Posterior cingulate gyrus (tissue), 11 donors: ENCODE data around the gene CMYA5.

Source experiments
- DNase-seq, 10 donors: peaks; one replicate each; pipeline versions ENCODE4 v3.0.0 to v3.0.0-alpha.2; 2020 to 2021; ENCODE audit warnings: mixed read lengths in 3 of 10
- intact Hi-C: fragments of 100-400 bp; cut with DNase I; formaldehyde crosslinking; loops from one replicate; pipeline ENCODE4 v1.15.1; 2023

Gene CMYA5

DNA sequence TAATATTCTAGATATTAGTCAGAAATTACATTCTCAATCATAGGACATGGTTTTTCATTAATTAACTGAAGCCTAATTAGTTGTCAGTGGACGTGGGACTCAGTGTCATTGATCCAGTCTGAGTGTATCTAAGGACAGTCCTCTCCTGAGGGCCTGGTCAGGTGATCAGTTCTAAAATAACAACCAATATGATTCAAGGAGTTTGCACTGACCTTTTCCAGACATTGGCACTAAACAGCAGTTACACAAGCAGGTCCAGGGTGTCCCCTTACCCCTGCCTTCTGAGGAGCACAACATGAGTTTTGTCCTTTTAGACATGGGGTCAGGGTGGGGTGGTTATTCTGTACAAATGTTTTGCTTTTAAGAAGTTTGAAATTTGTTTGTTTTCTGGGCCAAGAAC lies 97.8 kb downstream of the CMYA5 start:
- intact Hi-C loops, result no loop called here
- DNase-seq, result no peak

DNA sequence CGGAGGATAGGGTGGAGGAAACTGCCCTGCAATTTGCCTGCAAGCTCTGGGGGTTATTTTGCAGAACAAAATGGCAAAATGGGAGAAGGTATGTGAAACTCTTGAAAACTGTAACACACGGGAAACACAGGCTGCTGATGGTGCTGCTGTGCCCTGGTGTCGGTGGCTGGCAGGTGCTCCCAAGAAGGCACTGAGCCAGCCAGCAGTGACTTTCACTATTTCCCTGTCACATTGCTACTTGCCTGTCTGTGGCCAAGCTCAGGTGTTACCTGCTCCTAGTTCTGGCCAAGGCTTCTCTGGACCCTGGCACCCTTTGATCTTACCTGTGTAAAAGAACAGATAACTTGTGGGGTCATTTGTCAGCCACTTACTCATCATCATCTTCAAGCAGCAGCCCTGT lies 102.2 kb downstream of the CMYA5 start:
- intact Hi-C loops, result no loop called here
- DNase-seq, result peak in 1 of 10 donors; percentile 18

DNA sequence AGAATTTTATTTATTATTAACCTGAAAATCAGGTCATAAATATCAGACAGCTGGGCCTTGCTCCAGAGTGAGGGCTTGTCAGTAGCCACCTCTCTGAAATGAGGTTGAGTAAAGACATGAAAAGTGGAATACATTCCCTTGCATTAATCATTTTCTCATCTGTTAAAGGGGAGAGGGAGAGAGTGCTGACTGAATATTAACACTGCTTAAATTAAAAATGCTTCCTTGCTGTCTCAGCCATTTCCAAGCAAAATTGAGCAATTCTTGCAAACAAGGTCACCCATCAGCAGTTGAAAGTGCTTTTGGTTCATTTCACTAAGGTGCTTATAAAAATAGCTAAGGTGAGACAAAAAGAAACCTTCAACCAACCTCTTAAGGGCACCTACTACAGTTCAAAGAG lies 102.8 kb downstream of the CMYA5 start:
- intact Hi-C loops, result no loop called here
- no peak for DNase-seq

DNA sequence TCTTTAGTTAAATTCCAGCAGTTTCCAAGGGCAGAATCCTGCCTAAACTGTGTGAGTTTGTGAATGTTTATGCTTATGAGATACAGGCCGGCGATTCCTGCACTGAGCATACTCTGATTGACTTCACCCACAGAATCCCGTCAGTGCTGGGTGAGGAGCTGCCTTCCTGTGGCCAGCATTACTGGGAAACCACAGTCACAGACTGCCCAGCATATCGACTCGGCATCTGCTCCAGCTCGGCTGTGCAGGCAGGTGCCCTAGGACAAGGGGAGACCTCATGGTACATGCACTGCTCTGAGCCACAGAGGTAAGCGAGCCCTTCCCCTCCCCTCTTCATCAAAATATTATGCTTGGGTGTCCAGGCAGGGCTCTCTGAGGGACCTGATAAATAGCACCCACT lies 103.7 kb downstream of the CMYA5 start:
- intact Hi-C loops, result no loop called here
- DNase-seq, result peak in 1 of 10 donors; percentile 69

DNA sequence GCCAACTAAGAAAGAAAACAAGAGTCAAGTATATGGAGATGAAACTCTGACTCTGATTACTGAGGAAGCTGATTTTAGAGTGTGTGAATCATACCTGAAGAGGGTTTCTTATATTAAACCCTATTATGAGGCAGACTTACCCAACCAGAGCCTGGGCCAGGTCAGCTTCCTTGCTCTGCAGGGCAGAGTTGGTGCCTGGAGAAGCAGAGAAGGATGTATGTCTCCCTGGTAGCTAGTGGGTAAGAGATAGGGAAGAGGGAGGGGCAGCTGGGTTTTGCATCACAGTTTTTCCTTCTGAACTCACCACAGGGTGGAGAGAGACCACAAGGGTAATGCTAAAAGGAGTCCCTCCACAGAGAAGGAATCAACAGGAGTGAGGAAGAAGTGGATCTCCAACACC lies 104.1 kb downstream of the CMYA5 start:
- no peak for DNase-seq
- intact Hi-C loops, result no loop called here

DNA sequence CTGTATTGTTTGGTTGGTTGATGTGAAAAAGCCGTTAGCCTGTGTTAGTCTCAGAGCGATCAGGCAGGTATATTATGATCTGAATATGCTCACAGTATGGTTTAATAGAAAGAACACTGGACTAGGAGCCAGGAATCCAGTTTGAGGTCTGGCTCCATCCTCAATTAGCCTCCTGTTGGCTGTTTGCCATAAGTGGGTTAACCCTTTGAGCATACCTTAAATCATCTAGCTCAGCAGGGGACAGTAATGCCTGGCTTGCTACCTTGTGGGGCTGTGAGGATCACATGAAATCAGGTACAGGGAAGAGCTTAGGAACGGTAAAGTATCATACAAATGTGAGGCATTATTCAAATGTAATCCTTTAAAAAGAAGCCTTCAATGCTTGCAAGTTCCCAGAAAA lies 104.7 kb downstream of the CMYA5 start:
- no peak for DNase-seq
- intact Hi-C loops, result no loop called here

DNA sequence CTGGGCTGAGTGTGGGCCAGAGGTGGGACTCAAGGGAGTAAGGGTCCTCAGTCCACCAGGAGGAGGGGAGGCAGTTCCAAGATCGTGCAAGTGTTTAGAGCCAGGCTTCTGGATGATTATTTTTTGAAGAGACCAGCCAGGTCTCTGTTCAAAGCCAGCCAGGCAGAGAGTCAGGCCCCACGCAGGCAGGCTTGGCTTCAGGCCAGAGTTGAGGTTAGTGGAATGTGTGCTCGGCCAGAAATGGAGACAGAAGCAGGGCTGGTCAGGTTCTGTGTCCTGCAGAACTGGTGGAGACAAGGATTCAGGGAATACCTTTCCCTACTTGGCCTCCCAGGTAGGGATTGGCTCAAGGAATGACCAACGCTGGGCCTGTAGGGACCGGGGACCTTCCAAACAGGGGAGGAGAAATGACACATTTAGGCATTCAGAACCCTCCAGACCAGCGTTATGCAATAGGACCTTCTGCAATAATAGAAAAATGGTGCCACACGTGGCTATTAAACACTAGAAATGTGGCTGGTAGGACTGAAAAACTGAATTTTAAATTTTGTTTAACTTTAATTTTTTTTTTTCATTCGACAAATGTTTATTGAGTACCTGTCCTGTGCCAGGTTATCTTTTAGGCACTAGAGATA lies 106.2 kb downstream of the CMYA5 start:
- intact Hi-C loops, result no loop called here
- DNase-seq, result peak in 1 of 10 donors; percentile 39

DNA sequence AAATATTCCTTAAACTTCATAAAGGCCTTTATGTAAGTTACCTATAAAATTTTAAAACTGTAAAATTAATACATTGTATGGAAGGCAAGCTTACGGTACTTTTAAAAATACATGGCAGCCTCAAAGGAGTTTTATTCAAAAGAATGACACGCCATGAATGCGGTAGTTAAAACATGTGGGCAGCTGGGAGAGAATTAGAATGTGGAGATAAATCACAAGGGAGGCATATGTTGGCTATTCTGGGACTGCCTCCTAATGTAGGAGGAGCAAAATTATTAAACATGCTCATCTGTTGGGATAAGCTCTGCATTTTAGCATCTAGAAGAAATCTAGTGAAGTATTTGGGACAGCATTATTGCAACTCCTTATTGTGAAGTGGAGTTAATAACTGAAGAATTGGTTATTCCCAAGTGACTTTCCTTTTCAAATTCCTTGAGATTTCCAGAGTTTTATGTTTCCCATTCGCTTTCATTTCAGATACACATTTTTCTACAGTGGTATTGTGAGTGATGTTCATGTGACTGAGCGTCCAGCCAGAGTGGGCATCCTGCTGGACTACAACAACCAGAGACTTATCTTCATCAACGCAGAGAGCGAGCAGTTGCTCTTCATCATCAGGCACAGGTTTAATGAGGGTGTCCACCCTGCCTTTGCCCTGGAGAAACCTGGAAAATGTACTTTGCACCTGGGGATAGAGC lies 109.4 kb downstream of the CMYA5 start:
- intact Hi-C loops, result no loop called here
- no peak for DNase-seq

DNA sequence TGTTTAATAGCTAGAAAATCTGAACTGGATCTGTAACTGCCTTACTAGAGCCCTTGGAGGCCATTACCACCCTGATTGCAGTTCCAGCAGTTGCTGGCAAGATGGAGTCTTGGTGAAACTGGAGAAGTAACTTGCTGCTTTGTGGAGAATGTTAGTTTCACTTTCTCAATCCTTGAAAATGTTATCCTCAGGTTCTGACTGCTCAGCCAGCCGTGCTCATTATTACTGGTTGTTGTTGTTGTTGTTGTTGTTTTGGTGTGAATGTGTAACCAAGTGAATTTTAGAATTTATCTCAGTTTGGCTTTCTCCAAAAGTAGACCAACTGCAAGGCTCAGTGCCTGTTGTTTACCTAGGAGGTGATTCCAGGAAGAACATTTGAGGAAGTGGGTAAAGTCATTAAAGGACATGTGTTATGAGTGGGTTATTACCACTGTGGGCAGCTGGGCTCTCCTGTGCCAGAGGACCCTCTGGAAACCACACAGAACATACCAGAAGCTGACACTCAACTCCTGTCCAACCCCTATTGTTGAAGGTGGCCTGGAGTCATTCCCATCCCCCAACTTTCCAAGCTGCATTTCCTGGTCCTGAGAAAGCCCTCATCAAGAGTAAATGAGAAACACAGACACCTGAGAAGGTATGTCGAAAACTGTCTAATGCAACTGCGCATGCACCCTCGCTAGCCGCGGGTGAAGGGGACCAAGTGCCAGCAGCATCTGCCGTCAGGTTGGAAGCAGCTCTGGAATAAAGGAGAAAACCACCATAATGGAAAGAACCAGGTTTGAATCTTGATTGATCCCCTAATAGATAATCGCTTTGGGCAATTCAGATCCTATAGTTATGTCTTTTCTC lies 111.6 kb downstream of the CMYA5 start:
- intact Hi-C loops, result no loop called here
- peak in 1 of 10 donors; percentile 58 for DNase-seq

DNA sequence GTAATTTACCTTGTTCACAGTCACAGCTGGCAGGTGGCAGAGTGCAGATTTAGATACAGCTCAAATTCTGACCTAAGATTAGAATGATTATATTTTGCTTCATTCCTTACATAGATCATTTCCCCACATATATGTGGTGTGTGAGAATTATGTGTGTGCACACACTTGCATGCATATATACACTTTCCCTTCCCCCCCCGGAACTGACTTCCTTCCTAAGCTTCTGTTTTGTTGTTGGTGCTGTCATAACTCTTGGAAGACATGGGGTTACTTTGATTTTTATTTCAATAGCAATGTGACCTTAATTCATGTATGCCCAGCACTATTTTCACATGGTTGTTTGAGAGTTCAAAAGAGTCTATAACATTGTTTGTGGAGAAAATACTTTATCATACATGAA lies 112.8 kb downstream of the CMYA5 start:
- intact Hi-C loops, result no loop called here
- no peak for DNase-seq

DNA sequence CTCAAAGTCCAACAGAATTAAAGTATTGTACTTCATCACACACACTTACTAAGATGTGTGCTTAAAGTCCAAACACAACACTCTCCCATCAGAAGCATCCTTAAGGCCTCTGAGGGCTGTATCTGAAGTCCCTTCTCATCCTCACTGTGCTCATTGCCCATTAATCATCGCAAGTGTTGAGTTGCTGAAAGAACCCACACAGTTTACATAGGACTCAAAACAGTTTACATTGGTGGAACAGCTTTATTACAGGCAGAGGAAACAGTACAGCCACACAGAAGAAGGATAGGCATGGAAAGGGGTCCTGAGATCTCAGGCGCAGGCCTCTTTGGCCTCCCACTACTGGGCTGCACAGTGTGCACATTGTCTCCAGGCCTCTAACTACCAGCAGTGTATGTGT lies 113.4 kb downstream of the CMYA5 start:
- DNase-seq, result no peak
- intact Hi-C loops, result no loop called here

DNA sequence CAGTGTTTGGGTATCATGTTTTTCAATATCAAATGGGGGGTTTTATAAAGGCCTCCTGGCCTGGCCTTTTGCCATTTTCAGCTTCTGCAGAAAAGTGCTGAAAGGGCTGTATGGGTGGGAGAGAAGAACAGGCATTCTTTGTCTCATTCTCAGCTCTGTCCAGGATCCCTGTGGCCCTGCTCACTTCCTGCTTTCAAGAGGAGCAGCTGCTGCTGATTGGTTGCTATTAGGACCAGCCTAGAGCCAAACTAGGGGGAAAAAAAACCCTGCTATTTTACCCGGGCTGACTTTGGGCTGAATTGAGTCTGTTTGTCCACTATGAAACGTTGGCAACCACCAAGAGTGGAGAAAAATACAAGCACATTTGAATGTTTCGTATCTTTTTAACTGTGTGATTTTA lies 117.1 kb downstream of the CMYA5 start:
- intact Hi-C loops, result no loop called here
- DNase-seq, result peak in 7 of 10 donors; percentile 13 to 85 (median 30)

DNA sequence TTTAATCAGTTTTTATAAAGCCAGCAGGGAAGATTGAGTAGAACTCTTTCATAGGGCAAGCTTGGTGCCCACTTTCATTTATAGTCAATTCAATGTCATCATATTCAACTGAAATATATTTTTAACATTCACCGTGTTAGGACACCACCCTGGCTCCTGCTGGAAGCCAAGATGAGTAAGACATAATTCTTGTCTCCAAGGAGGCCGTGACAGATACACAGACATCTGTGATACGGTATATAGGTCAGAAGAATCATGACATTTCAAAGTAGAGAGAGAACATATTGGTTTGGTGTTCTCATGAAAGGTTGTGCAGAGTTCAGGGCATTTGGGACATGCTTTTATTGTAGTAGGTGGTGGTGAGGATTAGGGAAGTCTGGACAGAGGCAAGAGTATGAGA lies 120.1 kb downstream of the CMYA5 start:
- intact Hi-C loops, result no loop called here
- DNase-seq, result no peak

DNA sequence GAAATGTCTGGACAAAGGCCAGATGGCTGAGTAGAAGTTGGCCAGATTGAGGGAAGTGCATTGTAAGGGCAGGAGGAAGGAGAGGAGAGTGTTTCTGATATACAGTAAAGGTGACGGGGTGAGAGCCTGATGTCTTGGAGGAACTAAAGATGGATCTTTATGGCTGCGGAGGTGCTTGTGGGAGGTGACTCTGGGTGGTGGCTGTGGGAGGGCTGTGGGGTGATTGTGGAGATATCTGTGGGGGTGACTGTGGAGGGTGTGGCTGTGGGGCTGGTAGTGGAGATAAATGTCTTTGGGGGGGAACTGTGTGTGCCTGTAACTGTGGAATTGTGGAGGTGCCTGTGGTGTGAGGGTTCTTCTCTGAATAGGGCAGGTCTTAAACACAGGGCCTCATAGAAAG lies 121.4 kb downstream of the CMYA5 start:
- intact Hi-C loops, result no loop called here
- no peak for DNase-seq

DNA sequence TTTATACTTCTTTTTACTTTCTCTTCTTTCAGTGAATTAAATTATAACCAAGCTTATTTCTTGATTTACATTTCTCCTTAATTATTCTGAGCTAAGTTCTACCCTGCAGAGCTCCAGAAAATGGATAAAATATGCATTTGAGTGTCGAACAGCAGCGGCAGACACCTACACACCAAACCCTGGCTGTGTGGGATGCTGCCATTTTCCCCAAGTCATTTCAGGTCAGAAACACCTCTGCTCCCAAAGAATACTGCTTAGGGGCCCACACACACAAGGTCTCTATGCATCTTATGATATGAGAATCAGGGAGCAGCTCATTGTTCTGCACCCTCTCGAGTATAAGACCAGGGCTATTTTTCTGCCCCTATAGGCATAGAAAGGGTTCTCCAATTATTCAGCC lies 122.3 kb downstream of the CMYA5 start:
- no peak for DNase-seq
- intact Hi-C loops, result no loop called here

DNA sequence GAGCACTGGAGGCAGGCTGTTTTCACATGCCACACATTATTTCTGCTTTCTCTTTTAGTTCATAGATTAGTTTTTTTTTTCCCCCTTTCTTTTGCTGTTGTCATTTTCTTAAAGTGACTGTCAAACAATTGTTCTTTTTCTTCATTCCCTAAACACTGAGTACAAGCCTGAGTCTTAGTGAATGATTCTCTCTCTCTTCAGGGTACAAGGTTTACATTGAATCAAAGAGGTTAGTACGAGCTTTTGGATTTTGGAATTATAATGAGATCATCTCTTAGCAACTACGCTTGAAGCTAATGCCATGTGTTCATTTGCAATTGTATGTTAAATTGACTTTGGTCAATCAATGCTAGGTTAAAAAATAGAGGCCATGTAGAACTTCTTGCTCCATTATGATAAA lies 125.1 kb downstream of the CMYA5 start:
- intact Hi-C loops, result no loop called here
- no peak for DNase-seq

DNA sequence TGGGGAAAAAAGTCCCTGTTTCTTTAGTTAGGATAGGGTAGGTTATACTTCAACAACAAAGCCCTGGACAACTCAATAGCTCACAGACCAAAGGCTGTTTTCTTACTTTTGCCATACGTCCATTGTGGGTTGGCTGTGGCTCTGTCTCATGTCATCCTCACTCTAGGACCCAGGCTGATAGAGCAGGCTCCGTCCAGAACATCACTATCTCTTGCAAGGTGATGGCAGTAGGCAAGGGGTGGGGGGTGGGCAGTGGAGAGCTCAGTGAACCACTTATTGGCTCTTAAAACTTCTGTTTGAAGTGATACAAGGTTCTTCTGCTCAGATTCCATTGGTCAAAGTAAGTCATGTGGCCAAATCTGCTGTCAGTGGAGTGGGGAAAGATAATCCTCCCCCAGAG lies 126.4 kb downstream of the CMYA5 start:
- intact Hi-C loops, result no loop called here
- no peak for DNase-seq

DNA sequence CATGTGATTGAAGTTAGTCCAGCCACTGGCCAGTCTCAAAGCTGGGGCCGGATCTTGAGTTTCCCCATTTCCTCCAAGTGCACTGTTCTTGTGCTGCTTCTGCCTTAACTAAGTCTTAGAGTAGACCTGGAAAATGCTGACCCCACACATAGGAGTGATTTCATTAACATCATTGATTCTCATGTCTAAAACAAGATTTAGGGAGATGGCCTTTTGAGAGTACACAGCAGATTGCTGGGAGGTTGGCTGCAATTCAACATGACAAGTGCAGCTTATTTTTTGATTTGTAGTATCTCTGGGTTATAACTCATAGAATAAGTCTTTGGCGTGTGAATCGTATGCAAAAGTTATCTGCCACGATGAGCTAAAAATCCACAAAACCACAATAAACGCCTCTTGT lies 131.0 kb downstream of the CMYA5 start:
- no peak for DNase-seq
- intact Hi-C loops, result no loop called here

DNA sequence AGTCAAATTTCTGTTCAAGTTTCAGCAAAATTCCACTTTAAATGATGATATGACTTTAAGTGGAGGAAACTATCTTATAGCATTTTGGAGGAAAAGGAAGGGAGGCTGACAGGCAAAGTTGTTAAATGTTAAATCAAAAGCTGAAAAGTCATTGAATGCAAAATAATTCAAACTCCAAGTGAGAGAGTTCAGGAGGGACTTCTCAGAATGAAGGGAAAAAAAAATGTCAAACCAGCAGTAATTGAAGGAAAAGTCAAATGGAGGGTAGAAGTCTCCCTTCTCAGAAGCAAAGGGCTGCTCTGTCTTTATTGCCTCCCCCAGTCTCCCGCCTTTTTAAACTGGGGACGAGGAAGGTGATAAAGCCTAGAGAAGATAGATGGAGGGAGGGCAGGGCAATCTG lies 134.8 kb downstream of the CMYA5 start:
- intact Hi-C loops, result no loop called here
- no peak for DNase-seq

DNA sequence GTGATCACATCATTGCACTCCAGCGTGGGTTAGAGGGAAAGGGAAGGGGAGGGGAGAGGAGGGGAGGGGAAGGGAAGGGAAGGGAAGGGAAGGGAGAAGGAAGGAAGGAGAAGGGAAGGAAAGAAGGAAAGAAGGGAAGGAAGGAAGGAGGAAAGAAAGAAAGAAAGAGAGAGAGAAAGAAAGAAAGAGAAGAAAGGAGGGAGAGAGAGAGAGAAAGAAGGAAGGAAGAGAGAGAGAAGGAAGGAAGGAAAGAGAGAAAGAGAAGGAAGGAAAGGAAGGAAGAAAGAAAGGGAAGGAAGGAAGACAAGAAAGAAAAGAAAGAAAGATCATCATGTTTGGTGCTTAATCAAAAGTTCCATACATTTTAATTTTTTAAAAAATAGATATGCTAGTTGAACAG lies 136.2 kb downstream of the CMYA5 start:
- intact Hi-C loops, result no loop called here
- DNase-seq, result no peak

DNA sequence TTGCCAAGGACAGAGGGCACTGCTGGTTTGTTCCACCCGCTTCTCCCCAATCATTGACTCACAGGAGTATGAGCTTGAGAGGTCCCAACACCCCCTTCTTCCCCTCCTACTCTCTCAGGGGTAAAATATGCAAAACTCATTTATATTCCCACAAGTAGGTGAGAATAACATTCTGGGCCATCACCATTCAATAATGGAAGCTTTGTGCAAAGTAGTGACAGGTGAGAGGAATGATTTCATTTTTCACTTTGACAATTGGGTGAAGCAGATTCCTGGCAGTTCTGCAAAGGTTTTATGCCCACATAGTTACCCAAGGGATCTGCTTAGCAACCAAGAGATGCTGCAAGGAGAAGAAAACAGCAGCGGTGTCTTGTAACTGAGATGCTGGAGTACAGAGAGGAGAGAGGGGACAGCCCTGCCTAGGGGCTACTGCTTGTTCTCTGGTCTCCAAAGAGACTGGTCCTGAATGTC lies 137.6 kb downstream of the CMYA5 start:
- intact Hi-C loops, result no loop called here
- no peak for DNase-seq

DNA sequence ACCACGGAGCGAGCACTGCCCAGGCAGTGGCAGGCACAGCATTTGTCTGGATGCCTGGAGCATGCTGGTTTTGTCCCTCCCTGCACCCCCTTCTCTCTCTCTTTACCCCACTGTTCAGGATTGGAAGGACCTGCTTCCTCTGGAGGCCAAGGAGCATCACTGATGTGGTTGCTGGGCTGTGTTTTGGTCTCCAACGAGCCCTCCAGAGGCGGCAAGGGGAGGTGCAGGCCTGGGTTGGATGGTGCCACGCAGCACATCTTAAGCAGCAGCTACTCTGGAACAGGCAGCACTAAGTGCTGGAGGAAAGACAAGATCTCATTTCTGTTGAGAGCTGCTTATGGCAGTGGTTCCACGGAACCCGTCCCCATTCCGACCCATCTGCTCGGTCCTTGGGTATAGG lies 139.6 kb downstream of the CMYA5 start:
- intact Hi-C loops, result no loop called here
- peak in 2 of 10 donors; percentile 27 to 91 for DNase-seq
